ENCODE data around the gene TAF1B.

The TAF1B gene

GRCh38 chr2:9965119-9965822, 122.0 kb downstream of the TAF1B start:
- Histone ChIP-seq H3K36me3 (no peaks in the 10 kb centered on the region), H3K9ac (no peak overlapping the region), H3K27me3 (no peaks in the 10 kb centered on the region), H3K9me3 (replicated peaks in 1 of 11) (no peaks in the 10 kb centered on the region), H3K4me1 (peaks cover 0 to 19% (median 0%) of the 10 kb centered on the region in 10 experiments; a peak in 4 of 20 replicates), H3K4me3 (no peak overlapping the region), H3K27ac (no peak overlapping the region), H3K4me2 (no peak overlapping the region), H4K20me1 (no peaks in the 10 kb centered on the region)
- TF ChIP-seq Cebpa-rat (IDR thresholded peaks at IDR 0.05), result no peak

GRCh38 chr2:9966491-9967022, 123.3 kb downstream of the TAF1B start:
- H4K20me1 ChIP-seq, result no peaks in the 10 kb centered on the region
- H3K4me3 ChIP-seq, result no peak overlapping the region
- no peaks in the 10 kb centered on the region for H3K36me3 ChIP-seq
- H3K9ac ChIP-seq, result no peak overlapping the region
- H3K4me2 ChIP-seq, result no peak overlapping the region
- H3K4me1 ChIP-seq, result peaks cover 0 to 19% (median 0%) of the 10 kb centered on the region in 10 experiments; a peak in 4 of 20 replicates
- H3K27ac ChIP-seq, result no peak overlapping the region
- H3K27me3 ChIP-seq, result no peaks in the 10 kb centered on the region
- H3K9me3 ChIP-seq (replicated peaks in 1 of 11), result no peaks in the 10 kb centered on the region
- TF ChIP-seq Cebpa-rat (IDR thresholded peaks at IDR 0.05), result no peak

- no peaks in the 10 kb centered on the region for H3K36me3 ChIP-seq
- peak overlapping the region in 2 of 11 experiments; percentile 10 to 23; a peak in 1 of 22 replicates for H3K4me2 ChIP-seq
These were observed 123.9 kb downstream of the TAF1B start for GRCh38 chr2:9967053-9967775.

DNA sequence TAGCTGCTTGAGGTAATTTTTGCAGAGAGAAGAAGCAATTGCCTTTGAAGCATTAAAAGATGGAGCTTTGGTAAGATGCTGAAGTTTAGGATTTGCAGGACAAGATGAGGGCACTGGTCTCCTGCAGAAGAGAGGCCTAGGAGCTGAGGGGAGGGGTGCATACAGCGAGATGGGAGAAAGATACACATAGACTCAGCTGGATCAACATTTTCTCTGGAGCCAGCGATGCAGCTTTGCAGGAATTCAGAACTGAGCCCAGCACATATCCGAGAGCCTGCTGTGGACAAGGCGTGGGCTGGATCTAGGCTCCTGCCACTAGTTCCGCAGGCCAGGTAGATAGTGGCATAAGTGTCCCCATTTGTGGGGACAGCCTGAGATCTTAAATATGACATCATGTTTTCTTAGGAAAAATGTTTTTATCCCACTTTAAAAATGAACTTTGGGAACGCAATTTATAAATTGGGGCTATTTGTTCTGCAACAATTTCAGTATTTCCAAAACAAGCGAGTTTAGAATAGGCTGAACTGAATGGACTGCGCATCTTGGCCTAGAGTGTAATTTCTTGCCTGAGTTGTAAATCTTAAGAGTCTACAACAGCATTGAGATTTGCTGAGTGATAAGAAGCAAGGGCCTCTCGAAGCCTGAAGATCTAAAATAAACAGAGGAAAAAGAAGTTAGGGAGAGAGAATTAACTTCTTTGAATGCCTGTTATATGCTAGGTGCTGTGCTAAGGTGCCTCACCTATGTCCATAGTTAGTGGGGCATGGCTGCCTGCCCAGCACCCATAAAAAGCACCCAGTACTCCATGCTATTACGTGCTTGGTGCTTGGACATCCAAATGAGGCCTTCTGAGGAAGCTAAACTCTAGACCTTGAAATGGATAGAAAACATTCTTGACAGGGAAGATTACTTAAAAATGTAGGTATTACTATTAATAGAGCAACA, 125.6 kb downstream of the TAF1B start:
- H3K4me3 ChIP-seq, result no peak overlapping the region
- H3K9me3 ChIP-seq (replicated peaks in 1 of 11), result no peaks in the 10 kb centered on the region
- H3K4me2 ChIP-seq, result 0 out of 22 replicates have a peak overlapping the region, but pooled peaks of 2 of the 11 experiments have one; percentile 5 to 29
- no peaks in the 10 kb centered on the region for H3K27me3 ChIP-seq
- H4K20me1 ChIP-seq, result no peaks in the 10 kb centered on the region
- H3K4me1 ChIP-seq, result peaks cover 0 to 35% (median 3%) of the 10 kb centered on the region in 10 experiments; a peak in 9 of 20 replicates
- H3K9ac ChIP-seq, result no peak overlapping the region
- TF ChIP-seq Cebpa-rat (IDR thresholded peaks at IDR 0.05), result no peak
- H3K36me3 ChIP-seq, result no peaks in the 10 kb centered on the region
- H3K27ac ChIP-seq, result no peak overlapping the region

More at GRCh38 chr2:9967053-9967775, 123.9 kb downstream of the TAF1B start:
- H3K4me3 ChIP-seq, result no peak overlapping the region
- no peaks in the 10 kb centered on the region for H3K9me3 ChIP-seq (replicated peaks in 1 of 11)
- H3K27ac ChIP-seq, result no peak overlapping the region
- H3K4me1 ChIP-seq, result peaks cover 0 to 19% (median 0%) of the 10 kb centered on the region in 10 experiments; a peak in 4 of 20 replicates
- no peaks in the 10 kb centered on the region for H3K27me3 ChIP-seq
- no peaks in the 10 kb centered on the region for H4K20me1 ChIP-seq
- no peak for TF ChIP-seq Cebpa-rat (IDR thresholded peaks at IDR 0.05)
- no peak overlapping the region for H3K9ac ChIP-seq

- no peak for TF ChIP-seq Cebpa-rat (IDR thresholded peaks at IDR 0.05)
- no peaks in the 10 kb centered on the region for H3K36me3 ChIP-seq
- H3K27ac ChIP-seq, result no peak overlapping the region
- peaks cover 0 to 49% (median 3%) of the 10 kb centered on the region in 10 experiments; a peak in 9 of 20 replicates for H3K4me1 ChIP-seq
- no peak overlapping the region for H3K9ac ChIP-seq
- H3K4me2 ChIP-seq, result no peak overlapping the region
- no peaks in the 10 kb centered on the region for H3K27me3 ChIP-seq
- H3K9me3 ChIP-seq (replicated peaks in 1 of 11), result no peaks in the 10 kb centered on the region
- no peak overlapping the region for H3K4me3 ChIP-seq
- no peaks in the 10 kb centered on the region for H4K20me1 ChIP-seq
These were observed 127.1 kb downstream of the TAF1B start for GRCh38 chr2:9970200-9971044.

GRCh38 chr2:9971105-9971818, 128.0 kb downstream of the TAF1B start:
- Histone ChIP-seq H3K27ac (no peak overlapping the region), H3K9me3 (replicated peaks in 1 of 11) (no peaks in the 10 kb centered on the region), H4K20me1 (0 out of 22 replicates have a peak, but pooled peaks cover 0 to 3% (median 0%) of the 10 kb centered on the region in 11 experiments), H3K4me1 (peaks cover 0 to 57% (median 10%) of the 10 kb centered on the region in 10 experiments; a peak in 11 of 20 replicates), H3K9ac (no peak overlapping the region), H3K4me2 (no peak overlapping the region), H3K27me3 (no peaks in the 10 kb centered on the region), H3K36me3 (no peaks in the 10 kb centered on the region), H3K4me3 (no peak overlapping the region)
- no peak for TF ChIP-seq Cebpa-rat (IDR thresholded peaks at IDR 0.05)

GRCh38 chr2:9971890-9972289, 128.6 kb downstream of the TAF1B start:
- Histone ChIP-seq H3K4me2 (0 out of 22 replicates have a peak overlapping the region, but pooled peaks of 1 of the 11 experiments have one; percentile 73), H3K27ac (no peak overlapping the region)

More at GRCh38 chr2:9971890-9972289, 128.6 kb downstream of the TAF1B start:
- Histone ChIP-seq H3K36me3 (no peaks in the 10 kb centered on the region), H3K27me3 (no peaks in the 10 kb centered on the region), H4K20me1 (0 out of 22 replicates have a peak, but pooled peaks cover 0 to 3% (median 0%) of the 10 kb centered on the region in 11 experiments), H3K4me1 (peaks cover 0 to 64% (median 12%) of the 10 kb centered on the region in 10 experiments; a peak in 11 of 20 replicates), H3K9ac (no peak overlapping the region), H3K4me3 (no peak overlapping the region), H3K9me3 (replicated peaks in 1 of 11) (no peaks in the 10 kb centered on the region)
- TF ChIP-seq Cebpa-rat (IDR thresholded peaks at IDR 0.05), result no peak

Data from BLaER1 treated with 17β-estradiol and CSF1 and Interleukin-3, amounts not matched to agents 10 nM and 100 nM (cell line).